IMR-90 (cell line): ENCODE results near the gene CDC42EP5. TPM values are rescaled to one million over a fixed set of nuclear protein-coding genes. Genes with fewer than 3 reads are reported as not detected.

Experiments
- ATAC-seq: fragments of 200-7000 bp; cut with Tn5 transposase; 2 replicates; pipeline ENCODE4 v1.9.1; 2020; ENCODE audit warnings: low read depth, mild to moderate bottlenecking, moderate library complexity
- BruUV-seq: library from RNA; stranded (reverse); fragments of 400-500 nt; replicated peaks from 2 replicates; lab custom pipeline; 2021; lab: Mats Ljungman, UMichigan
- CTCF ChIA-PET: fragments of 300-600 bp; formaldehyde crosslinking; extraction: SDS; loops from one replicate; lab custom pipeline; 2021; ENCODE audit warnings: antibody characterized with exemption; lab: Yijun Ruan, JAX
- POLR2A ChIA-PET: fragments of 300-600 bp; sonication (Branson Sonifier 250); formaldehyde crosslinking; loops from one replicate; lab custom pipeline; 2022; ENCODE audit warnings: antibody characterized with exemption; ENCODE audit not compliant: unreplicated experiment; lab: Charles Lee
- DNase-seq: peaks from one replicate; pipeline ENCODE4 v3.0.0; 2013
- H2AFZ ChIP-seq: replicated peaks from 2 replicates; pipeline ENCODE3; 2013; ENCODE audit warnings: low read length, mild to moderate bottlenecking; ENCODE audit not compliant: poor library complexity
- H2AK5ac ChIP-seq: 2 replicates; pipeline ENCODE4 v1.6.1; 2013; ENCODE audit warnings: low read depth, low read length, inconsistent platforms
- H2AK9ac ChIP-seq: replicated peaks from 2 replicates; pipeline ENCODE3; 2013; ENCODE audit warnings: mild to moderate bottlenecking, low read depth, low read length, moderate library complexity; ENCODE audit not compliant: poor library complexity
- H2BK120ac ChIP-seq: 2 replicates; pipeline ENCODE4 v1.6.1; 2013; ENCODE audit warnings: low read depth, low read length, inconsistent platforms
- H2BK15ac ChIP-seq: 3 replicates; pipeline ENCODE4 v1.6.1; 2013; ENCODE audit warnings: low read depth, low read length, inconsistent platforms
- H2BK20ac ChIP-seq: 2 replicates; pipeline ENCODE4 v1.6.1; 2013; ENCODE audit warnings: low read depth, mild to moderate bottlenecking, inconsistent platforms, low read length, moderate library complexity
- H2BK5ac ChIP-seq: 2 replicates; pipeline ENCODE4 v1.6.1; 2013; ENCODE audit warnings: mild to moderate bottlenecking, low read depth, low read length, inconsistent platforms; ENCODE audit not compliant: poor library complexity, severe bottlenecking
- H3K14ac ChIP-seq: replicated peaks from 2 replicates; pipeline ENCODE4 v1.6.1; 2013; ENCODE audit warnings: low read depth, low read length, inconsistent platforms
- H3K18ac ChIP-seq: 2 replicates; pipeline ENCODE4 v1.6.1; 2013; ENCODE audit warnings: low read depth, low read length, control low read depth
- H3K23ac ChIP-seq: 2 replicates; pipeline ENCODE4 v1.6.1; 2013; ENCODE audit warnings: low read depth, low read length, inconsistent platforms
- H3K27ac ChIP-seq: 2 replicates; pipeline ENCODE4 v1.5.1; 2013; ENCODE audit warnings: mild to moderate bottlenecking, control low read depth, low read length; ENCODE audit not compliant: insufficient read depth
- H3K27me3 ChIP-seq: 2 replicates; pipeline ENCODE4 v1.6.1; 2013; ENCODE audit warnings: low read length; ENCODE audit not compliant: control insufficient read depth, insufficient read depth
- H3K36me3 ChIP-seq: 2 replicates; pipeline ENCODE4 v1.6.1; 2013; ENCODE audit warnings: low read length, mixed read lengths; ENCODE audit not compliant: control insufficient read depth, insufficient read depth
- H3K4ac ChIP-seq: 2 replicates; pipeline ENCODE4 v1.6.1; 2013; ENCODE audit warnings: low read depth, low read length, inconsistent platforms
- H3K4me1 ChIP-seq: 2 replicates; pipeline ENCODE4 v1.6.1; 2013; ENCODE audit warnings: low read length, mixed read lengths; ENCODE audit not compliant: control insufficient read depth, insufficient read depth
- H3K4me2 ChIP-seq: 2 replicates; pipeline ENCODE4 v1.6.1; 2013; ENCODE audit warnings: low read depth, mild to moderate bottlenecking, control low read depth, low read length, moderate library complexity
- H3K4me3 ChIP-seq: 2 replicates; pipeline ENCODE4 v1.5.1; 2013; ENCODE audit warnings: low read depth, mild to moderate bottlenecking, control low read depth, low read length, moderate library complexity; ENCODE audit not compliant: insufficient read depth
- H3K56ac ChIP-seq: 2 replicates; pipeline ENCODE4 v1.6.1; 2013; ENCODE audit warnings: low read length, inconsistent platforms; ENCODE audit not compliant: insufficient read depth; ENCODE audit errors: extremely low read depth
- H3K79me1 ChIP-seq, 2 experiments: 2 replicates each; pipeline ENCODE4 v1.6.1; 2013; ENCODE audit warnings: low read length in 2 of 2, inconsistent platforms in 1 of 2, low read depth in 1 of 2
- H3K9ac ChIP-seq: 2 replicates; pipeline ENCODE4 v1.6.1; 2013; ENCODE audit warnings: low read depth, low read length, control low read depth
- H3K9me1 ChIP-seq: 2 replicates; pipeline ENCODE4 v1.6.1; 2013; ENCODE audit warnings: low read length, inconsistent platforms; ENCODE audit not compliant: insufficient read depth
- H3K9me3 ChIP-seq: 2 replicates; pipeline ENCODE4 v1.6.1; 2013; ENCODE audit warnings: low read length; ENCODE audit not compliant: control insufficient read depth, insufficient read depth
- H4K20me1 ChIP-seq: 2 replicates; pipeline ENCODE4 v1.6.1; 2013; ENCODE audit warnings: low read length, inconsistent platforms; ENCODE audit not compliant: insufficient read depth
- H4K5ac ChIP-seq: 2 replicates; pipeline ENCODE4 v1.6.1; 2013; ENCODE audit warnings: mild to moderate bottlenecking, low read depth, low read length, control low read depth
- H4K8ac ChIP-seq, 2 experiments: 2 replicates each; pipeline ENCODE4 v1.6.1; 2013; ENCODE audit warnings: low read depth in 2 of 2, low read length in 2 of 2, control low read depth in 1 of 2, inconsistent platforms in 1 of 2
- H4K91ac ChIP-seq: 2 replicates; pipeline ENCODE4 v1.6.1; 2013; ENCODE audit warnings: low read depth, low read length, inconsistent platforms; ENCODE audit not compliant: insufficient read depth
- FOS ChIP-seq: fragments of 150-350 bp; IDR thresholded peaks from 2 replicates; pipeline ENCODE4 v1.6.1; 2016; ENCODE audit warnings: low read depth, low read length
- MAZ ChIP-seq: IDR thresholded peaks from 2 replicates; pipeline ENCODE4 v1.6.1; 2012; ENCODE audit warnings: low read depth, mild to moderate bottlenecking, low read length, improper control_type of control experiment, moderate library complexity, borderline replicate concordance
- NFE2L2 ChIP-seq: fragments of 150-350 bp; IDR thresholded peaks from 2 replicates; pipeline ENCODE4 v1.6.1; 2016; ENCODE audit warnings: low read depth, mild to moderate bottlenecking, low read length
- POLR2A ChIP-seq: IDR thresholded peaks from 2 replicates; pipeline ENCODE4 v1.6.1; 2012; ENCODE audit warnings: mild to moderate bottlenecking, low read depth, low read length
- RCOR1 ChIP-seq: IDR thresholded peaks from 2 replicates; pipeline ENCODE4 v1.6.1; 2012; ENCODE audit warnings: mild to moderate bottlenecking, low read length, improper control_type of control experiment; ENCODE audit not compliant: insufficient replicate concordance
- RFX5 ChIP-seq: IDR thresholded peaks from 2 replicates; pipeline ENCODE4 v1.8.0; 2012; ENCODE audit warnings: low read depth, mild to moderate bottlenecking, low read length, moderate library complexity
- SMC3 ChIP-seq: fragments of 150-350 bp; IDR thresholded peaks from 2 replicates; pipeline ENCODE4 v1.6.1; 2016; ENCODE audit warnings: low read depth, mild to moderate bottlenecking, antibody characterized with exemption, low read length, moderate library complexity
- WGBS, 2 experiments: methylation state at CpG; one replicate each; pipeline versions ENCODE4 v1.1.5 to v1.1.7; 2013; ENCODE audit warnings: missing lambda C conversion rate in 2 of 2; ENCODE audit not compliant: insufficient read length in 1 of 2; ENCODE audit errors: extremely low coverage in 2 of 2; 5-methylcytosine and 5-hydroxymethylcytosine counted together
- dilution Hi-C: fragments of 300-500 bp; cut with HindIII; formaldehyde crosslinking; loops from one replicate; pipeline ENCODE4 v1.14.3; 2018; ENCODE audit warnings: low sequenced_read_pairs; ENCODE audit not compliant: unreplicated experiment
- in situ Hi-C: fragments of 300-500 bp; cut with MboI; formaldehyde crosslinking; loops from 3 replicates; pipeline ENCODE4 v1.14.3; 2019; ENCODE audit warnings: low sequenced_read_pairs, inconsistent platforms, mixed read lengths
- intact Hi-C: fragments of 100-400 bp; cut with micrococcal nuclease; formaldehyde crosslinking; loops from 2 replicates; pipeline ENCODE4 v1.10.0; 2022
- polyA plus RNA-seq, 3 experiments: library from polyadenylated mRNA; depleted of rRNA; stranded (reverse); fragments of >200 nt; gene quantifications; 2 replicates each; pipeline ENCODE4 v1.2.3, GENCODE V29; 2012; ENCODE audit warnings: low replicate concordance in 1 of 3
- total RNA-seq: library from RNA; depleted of rRNA; stranded (reverse); fragments of >200 nt; gene quantifications from 2 replicates; pipeline ENCODE4 v1.2.3, GENCODE V29; 2012

Gene CDC42EP5
- total and polyA plus RNA-seq, 2 of the 4 experiments (the other 2 are of a cell fraction) = 7.2 to 25.3 TPM

DNA sequence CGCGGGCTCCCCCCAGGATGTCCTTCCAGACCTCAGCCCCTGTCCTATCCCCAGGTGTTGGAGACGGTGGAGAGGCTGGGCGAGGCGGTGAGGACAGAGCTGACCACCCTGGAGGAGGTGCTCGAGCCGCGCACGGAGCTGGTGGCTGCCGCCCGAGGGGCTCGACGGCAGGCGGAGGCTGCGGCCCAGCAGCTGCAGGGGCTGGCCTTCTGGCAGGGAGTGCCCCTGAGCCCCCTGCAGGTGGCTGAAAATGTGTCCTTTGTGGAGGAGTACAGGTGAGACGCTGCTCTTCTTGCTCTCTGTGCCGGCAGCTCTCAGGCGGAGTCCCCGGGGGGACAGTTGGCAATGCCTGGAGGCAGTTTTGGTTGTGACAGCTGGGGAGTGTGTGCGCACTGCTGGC lies 51.0 kb downstream of the CDC42EP5 start:
- BruUV-seq = no TSS peak
- no peak overlapping the region for H2AFZ ChIP-seq

More for the DNA sequence above, 51.0 kb downstream of the CDC42EP5 start:
- no peak overlapping the region for H2BK20ac ChIP-seq
- H2AK9ac ChIP-seq = no peak overlapping the region
- no peak for TF ChIP-seq MAZ
- no peak for TF ChIP-seq RFX5
- TF ChIP-seq FOS = no peak
- TF ChIP-seq RCOR1 = no peak
- TF ChIP-seq NFE2L2 = no peak
- no peak for TF ChIP-seq POLR2A
- TF ChIP-seq SMC3 = no peak
- no peak for DNase-seq
- intact Hi-C loops = no loop called here
- H3K36me3 ChIP-seq = no peaks in the 10 kb centered on the region
- in situ Hi-C loops = no loop called here
- H3K27me3 ChIP-seq = peaks cover 16% of the 10 kb centered on the region; the same call in 1 of the 2 replicates
- no peak overlapping the region for H2BK5ac ChIP-seq
- H3K9me1 ChIP-seq = no peaks in the 10 kb centered on the region
- H2BK15ac ChIP-seq = no peak overlapping the region
- H3K79me1 ChIP-seq = no peaks in the 10 kb centered on the region
- H2BK120ac ChIP-seq = no peak overlapping the region
- WGBS, 2 experiments = no CpG with 5 or more reads among the region's 20 CpGs
- no peak overlapping the region for H3K23ac ChIP-seq
- CTCF ChIA-PET = interaction anchor here (0.6 kb wide), 1 partner anchor 1209 kb away, joined by 5 read pairs; no protein-coding TSS in a partner anchor
- no peak overlapping the region for H3K9ac ChIP-seq
- no peak overlapping the region for H3K4me3 ChIP-seq
- no peak overlapping the region for H3K4me2 ChIP-seq
- no peak overlapping the region for H4K8ac ChIP-seq
- H2AK5ac ChIP-seq = no peak overlapping the region
- H4K5ac ChIP-seq = no peak overlapping the region
- H3K4me1 ChIP-seq = no peaks in the 10 kb centered on the region
- no peak overlapping the region for H3K18ac ChIP-seq
- dilution Hi-C loops = no loop called here
- H3K4ac ChIP-seq = no peak overlapping the region
- no peaks in the 10 kb centered on the region for H3K9me3 ChIP-seq
- POLR2A ChIA-PET = no interaction called here
- no peaks in the 10 kb centered on the region for H4K20me1 ChIP-seq
- no peak overlapping the region for H3K56ac ChIP-seq
- H3K14ac ChIP-seq = no peak overlapping the region
- ATAC-seq = no peak
- H4K91ac ChIP-seq = no peak overlapping the region
- H3K27ac ChIP-seq = no peak overlapping the region
